IPS-15b (cell line): ENCODE data around the gene CDH23.

Experiments
- H3K27me3 ChIP-seq: one replicate; pipeline ENCODE4 v1.6.1; 2013; ENCODE audit warnings: low read length; ENCODE audit not compliant: control insufficient read depth, insufficient read depth
- H3K36me3 ChIP-seq: one replicate; pipeline ENCODE4 v1.6.1; 2013; ENCODE audit warnings: low read length; ENCODE audit not compliant: control insufficient read depth, insufficient read depth
- H3K4me1 ChIP-seq: one replicate; pipeline ENCODE4 v1.6.1; 2013; ENCODE audit warnings: mild to moderate bottlenecking, low read length; ENCODE audit not compliant: control insufficient read depth, insufficient read depth
- H3K4me3 ChIP-seq: one replicate; pipeline ENCODE4 v1.5.1; 2013; ENCODE audit warnings: low read depth, low read length
- H3K9ac ChIP-seq: one replicate; pipeline ENCODE4 v1.6.1; 2013; ENCODE audit warnings: low read depth, mild to moderate bottlenecking, low read length
- H3K9me3 ChIP-seq: one replicate; pipeline ENCODE4 v1.6.1; 2013; ENCODE audit warnings: mild to moderate bottlenecking, low read length; ENCODE audit not compliant: control insufficient read depth, insufficient read depth

Gene CDH23

GRCh38 chr10:71436268-71437125 is 39.8 kb downstream of the CDH23 start:
- Histone ChIP-seq H3K9ac (no peak overlapping the region), H3K9me3 (no peaks in the 10 kb centered on the region), H3K27me3 (no peaks in the 10 kb centered on the region), H3K4me1 (no peaks in the 10 kb centered on the region), H3K4me3 (no peak overlapping the region), H3K36me3 (no peaks in the 10 kb centered on the region)

GRCh38 chr10:71437537-71438092 is 40.9 kb downstream of the CDH23 start:
- no peaks in the 10 kb centered on the region for H3K9me3 ChIP-seq
- H3K4me3 ChIP-seq, result no peak overlapping the region
- H3K4me1 ChIP-seq, result no peaks in the 10 kb centered on the region
- no peaks in the 10 kb centered on the region for H3K27me3 ChIP-seq
- H3K36me3 ChIP-seq, result no peaks in the 10 kb centered on the region
- H3K9ac ChIP-seq, result no peak overlapping the region

- no peaks in the 10 kb centered on the region for H3K4me1 ChIP-seq
- H3K27me3 ChIP-seq, result no peaks in the 10 kb centered on the region
Observed at GRCh38 chr10:71438761-71439160, 42.0 kb downstream of the CDH23 start.

GRCh38 chr10:71439670-71440425 is 43.1 kb downstream of the CDH23 start:
- Histone ChIP-seq H3K27me3 (no peaks in the 10 kb centered on the region), H3K9me3 (no peaks in the 10 kb centered on the region), H3K36me3 (no peaks in the 10 kb centered on the region), H3K9ac (no peak overlapping the region), H3K4me1 (no peaks in the 10 kb centered on the region), H3K4me3 (no peak overlapping the region)

More at GRCh38 chr10:71438761-71439160, 42.0 kb downstream of the CDH23 start:
- Histone ChIP-seq H3K9ac (no peak overlapping the region), H3K36me3 (no peaks in the 10 kb centered on the region), H3K4me3 (no peak overlapping the region), H3K9me3 (no peaks in the 10 kb centered on the region)

- H3K9ac ChIP-seq, result no peak overlapping the region
- H3K27me3 ChIP-seq, result no peaks in the 10 kb centered on the region
- H3K36me3 ChIP-seq, result no peaks in the 10 kb centered on the region
- H3K9me3 ChIP-seq, result no peaks in the 10 kb centered on the region
- H3K4me3 ChIP-seq, result no peak overlapping the region
- no peaks in the 10 kb centered on the region for H3K4me1 ChIP-seq
Observed at GRCh38 chr10:71440506-71441035, 43.9 kb downstream of the CDH23 start.

GRCh38 chr10:71442000-71442399 is 45.3 kb downstream of the CDH23 start:
- H3K4me1 ChIP-seq, result no peaks in the 10 kb centered on the region

GRCh38 chr10:71442859-71443570 is 46.3 kb downstream of the CDH23 start:
- H3K4me3 ChIP-seq, result no peak overlapping the region
- H3K4me1 ChIP-seq, result no peaks in the 10 kb centered on the region
- H3K27me3 ChIP-seq, result no peaks in the 10 kb centered on the region
- H3K9me3 ChIP-seq, result no peaks in the 10 kb centered on the region
- H3K36me3 ChIP-seq, result no peaks in the 10 kb centered on the region
- H3K9ac ChIP-seq, result no peak overlapping the region

More at GRCh38 chr10:71442000-71442399, 45.3 kb downstream of the CDH23 start:
- no peak overlapping the region for H3K4me3 ChIP-seq
- H3K36me3 ChIP-seq, result no peaks in the 10 kb centered on the region
- H3K9ac ChIP-seq, result no peak overlapping the region
- H3K9me3 ChIP-seq, result no peaks in the 10 kb centered on the region
- no peaks in the 10 kb centered on the region for H3K27me3 ChIP-seq

GRCh38 chr10:71443676-71444075 is 47.0 kb downstream of the CDH23 start:
- Histone ChIP-seq H3K9me3 (no peaks in the 10 kb centered on the region), H3K4me3 (no peak overlapping the region), H3K4me1 (no peaks in the 10 kb centered on the region), H3K9ac (no peak overlapping the region), H3K36me3 (no peaks in the 10 kb centered on the region), H3K27me3 (no peaks in the 10 kb centered on the region)

- no peak overlapping the region for H3K4me3 ChIP-seq
- H3K4me1 ChIP-seq, result no peaks in the 10 kb centered on the region
- H3K9me3 ChIP-seq, result no peaks in the 10 kb centered on the region
- no peaks in the 10 kb centered on the region for H3K27me3 ChIP-seq
- no peak overlapping the region for H3K9ac ChIP-seq
- no peaks in the 10 kb centered on the region for H3K36me3 ChIP-seq
Observed at GRCh38 chr10:71444284-71445054, 47.7 kb downstream of the CDH23 start.

- H3K27me3 ChIP-seq, result no peaks in the 10 kb centered on the region
- H3K36me3 ChIP-seq, result no peaks in the 10 kb centered on the region
- no peaks in the 10 kb centered on the region for H3K4me1 ChIP-seq
- H3K9ac ChIP-seq, result no peak overlapping the region
- H3K4me3 ChIP-seq, result no peak overlapping the region
- H3K9me3 ChIP-seq, result no peaks in the 10 kb centered on the region
Observed at GRCh38 chr10:71447676-71448075, 51.0 kb downstream of the CDH23 start.

- no peak overlapping the region for H3K9ac ChIP-seq
- no peaks in the 10 kb centered on the region for H3K9me3 ChIP-seq
- H3K27me3 ChIP-seq, result no peaks in the 10 kb centered on the region
- no peaks in the 10 kb centered on the region for H3K4me1 ChIP-seq
- H3K4me3 ChIP-seq, result no peak overlapping the region
- H3K36me3 ChIP-seq, result no peaks in the 10 kb centered on the region
Observed at GRCh38 chr10:71448146-71448545, 51.4 kb downstream of the CDH23 start.
